ENCODE measurements around the gene MXD3.
"Not testable (repeated sequence)": the region's sequence is repeated elsewhere in the genome, so short reads cannot be mapped to it uniquely, and the experiment has no call there.

The MXD3 gene

GRCh38 chr5:177311723-177312648 lies at the start of gene MXD3:
Gene MXD3, minus strand, starts transcription at chr5:177311898. Its CDS starts 68 bp downstream, at chr5:177311830.
- Histone ChIP-seq H3K4me3 (ENCODE audit: low read depth, low read length) (peak within 1 kb of the TSS; percentile 62), H3K27ac (ENCODE audit: low read depth, low read length) (peak within 1 kb of the TSS; percentile 89), H3K9me3 (ENCODE audit: control insufficient read depth, insufficient read depth, low read length) (no peaks in the 10 kb centered on the region), H3K36me3 (ENCODE audit: control insufficient read depth, insufficient read depth, low read length) (0 out of 2 replicates have a peak, but pooled peaks cover under 1% of the 10 kb centered on the region), H3K9ac (ENCODE audit: low read depth, low read length) (peak within 1 kb of the TSS; percentile 85), H3K27me3 (ENCODE audit: control insufficient read depth, insufficient read depth, low read length) (no peaks in the 10 kb centered on the region), H3K4me1 (ENCODE audit: control insufficient read depth, insufficient read depth, low read length) (peaks cover 9% of the 10 kb centered on the region; the same call in 1 of the 2 replicates)

- not testable (repeated sequence) for H3K27me3 ChIP-seq (ENCODE audit: control insufficient read depth, insufficient read depth, low read length); H3K27ac ChIP-seq (ENCODE audit: low read depth, low read length); H3K36me3 ChIP-seq (ENCODE audit: control insufficient read depth, insufficient read depth, low read length); H3K9ac ChIP-seq (ENCODE audit: low read depth, low read length); H3K4me3 ChIP-seq (ENCODE audit: low read depth, low read length); H3K9me3 ChIP-seq (ENCODE audit: control insufficient read depth, insufficient read depth, low read length)
- H3K4me1 ChIP-seq (ENCODE audit: control insufficient read depth, insufficient read depth, low read length) = peaks cover 11% of the 10 kb centered on the region
Measured at GRCh38 chr5:177360740-177361139, 49.0 kb upstream of the MXD3 start.

- no peak overlapping the region for H3K4me3 ChIP-seq (ENCODE audit: low read depth, low read length)
- no peaks in the 10 kb centered on the region for H3K36me3 ChIP-seq (ENCODE audit: control insufficient read depth, insufficient read depth, low read length)
- no peak overlapping the region for H3K27ac ChIP-seq (ENCODE audit: low read depth, low read length)
- 0 out of 2 replicates have a peak, but pooled peaks cover 2% of the 10 kb centered on the region for H3K27me3 ChIP-seq (ENCODE audit: control insufficient read depth, insufficient read depth, low read length)
- H3K9me3 ChIP-seq (ENCODE audit: control insufficient read depth, insufficient read depth, low read length) = no peaks in the 10 kb centered on the region
- peaks cover 11% of the 10 kb centered on the region for H3K4me1 ChIP-seq (ENCODE audit: control insufficient read depth, insufficient read depth, low read length)
- no peak overlapping the region for H3K9ac ChIP-seq (ENCODE audit: low read depth, low read length)
Measured at GRCh38 chr5:177359860-177360259, 48.2 kb upstream of the MXD3 start.

GRCh38 chr5:177359451-177359851 lies 47.8 kb upstream of the MXD3 start:
- H3K9ac ChIP-seq (ENCODE audit: low read depth, low read length) = no peak overlapping the region
- peaks cover 11% of the 10 kb centered on the region for H3K4me1 ChIP-seq (ENCODE audit: control insufficient read depth, insufficient read depth, low read length)
- H3K4me3 ChIP-seq (ENCODE audit: low read depth, low read length) = no peak overlapping the region
- H3K27me3 ChIP-seq (ENCODE audit: control insufficient read depth, insufficient read depth, low read length) = 0 out of 2 replicates have a peak, but pooled peaks cover 2% of the 10 kb centered on the region
- no peak overlapping the region for H3K27ac ChIP-seq (ENCODE audit: low read depth, low read length)
- no peaks in the 10 kb centered on the region for H3K9me3 ChIP-seq (ENCODE audit: control insufficient read depth, insufficient read depth, low read length)
- H3K36me3 ChIP-seq (ENCODE audit: control insufficient read depth, insufficient read depth, low read length) = no peaks in the 10 kb centered on the region

- Histone ChIP-seq H3K27me3 (ENCODE audit: control insufficient read depth, insufficient read depth, low read length) (0 out of 2 replicates have a peak, but pooled peaks cover 2% of the 10 kb centered on the region), H3K4me3 (ENCODE audit: low read depth, low read length) (no peak overlapping the region), H3K4me1 (ENCODE audit: control insufficient read depth, insufficient read depth, low read length) (peaks cover 11% of the 10 kb centered on the region), H3K27ac (ENCODE audit: low read depth, low read length) (no peak overlapping the region), H3K9ac (ENCODE audit: low read depth, low read length) (no peak overlapping the region), H3K9me3 (ENCODE audit: control insufficient read depth, insufficient read depth, low read length) (no peaks in the 10 kb centered on the region), H3K36me3 (ENCODE audit: control insufficient read depth, insufficient read depth, low read length) (no peaks in the 10 kb centered on the region)
Measured at GRCh38 chr5:177358370-177358819, 46.7 kb upstream of the MXD3 start.

GRCh38 chr5:177357459-177358351 lies 46.0 kb upstream of the MXD3 start, which contains the start of gene RGS14:
Gene RGS14, plus strand, starts transcription at chr5:177357924. Its CDS starts 101 bp downstream, at chr5:177358025.
- no peaks in the 10 kb centered on the region for H3K9me3 ChIP-seq (ENCODE audit: control insufficient read depth, insufficient read depth, low read length)
- no peak within 1 kb of the TSS for H3K9ac ChIP-seq (ENCODE audit: low read depth, low read length)
- H3K36me3 ChIP-seq (ENCODE audit: control insufficient read depth, insufficient read depth, low read length) = no peaks in the 10 kb centered on the region
- peaks cover 10% of the 10 kb centered on the region for H3K4me1 ChIP-seq (ENCODE audit: control insufficient read depth, insufficient read depth, low read length)
- no peak within 1 kb of the TSS for H3K4me3 ChIP-seq (ENCODE audit: low read depth, low read length)
- 0 out of 2 replicates have a peak, but pooled peaks cover 2% of the 10 kb centered on the region for H3K27me3 ChIP-seq (ENCODE audit: control insufficient read depth, insufficient read depth, low read length)
- no peak within 1 kb of the TSS for H3K27ac ChIP-seq (ENCODE audit: low read depth, low read length)

GRCh38 chr5:177357146-177357458 lies 45.4 kb upstream of the MXD3 start:
- Histone ChIP-seq H3K36me3 (ENCODE audit: control insufficient read depth, insufficient read depth, low read length) (no peaks in the 10 kb centered on the region), H3K9me3 (ENCODE audit: control insufficient read depth, insufficient read depth, low read length) (no peaks in the 10 kb centered on the region), H3K27ac (ENCODE audit: low read depth, low read length) (no peak overlapping the region), H3K4me3 (ENCODE audit: low read depth, low read length) (no peak overlapping the region), H3K4me1 (ENCODE audit: control insufficient read depth, insufficient read depth, low read length) (peaks cover 4% of the 10 kb centered on the region), H3K9ac (ENCODE audit: low read depth, low read length) (no peak overlapping the region), H3K27me3 (ENCODE audit: control insufficient read depth, insufficient read depth, low read length) (0 out of 2 replicates have a peak, but pooled peaks cover under 1% of the 10 kb centered on the region)

GRCh38 chr5:177356746-177357145 lies 45.0 kb upstream of the MXD3 start:
- Histone ChIP-seq H3K27ac (ENCODE audit: low read depth, low read length) (no peak overlapping the region), H3K27me3 (ENCODE audit: control insufficient read depth, insufficient read depth, low read length) (no peaks in the 10 kb centered on the region), H3K4me1 (ENCODE audit: control insufficient read depth, insufficient read depth, low read length) (peaks cover under 1% of the 10 kb centered on the region; the same call in 1 of the 2 replicates), H3K9me3 (ENCODE audit: control insufficient read depth, insufficient read depth, low read length) (no peaks in the 10 kb centered on the region), H3K9ac (ENCODE audit: low read depth, low read length) (no peak overlapping the region), H3K4me3 (ENCODE audit: low read depth, low read length) (no peak overlapping the region), H3K36me3 (ENCODE audit: control insufficient read depth, insufficient read depth, low read length) (no peaks in the 10 kb centered on the region)

- H3K4me1 ChIP-seq (ENCODE audit: control insufficient read depth, insufficient read depth, low read length) = no peaks in the 10 kb centered on the region
- no peak overlapping the region for H3K4me3 ChIP-seq (ENCODE audit: low read depth, low read length)
- no peaks in the 10 kb centered on the region for H3K9me3 ChIP-seq (ENCODE audit: control insufficient read depth, insufficient read depth, low read length)
- H3K36me3 ChIP-seq (ENCODE audit: control insufficient read depth, insufficient read depth, low read length) = no peaks in the 10 kb centered on the region
- no peak overlapping the region for H3K9ac ChIP-seq (ENCODE audit: low read depth, low read length)
- H3K27me3 ChIP-seq (ENCODE audit: control insufficient read depth, insufficient read depth, low read length) = no peaks in the 10 kb centered on the region
- H3K27ac ChIP-seq (ENCODE audit: low read depth, low read length) = no peak overlapping the region
Measured at GRCh38 chr5:177355868-177356168, 44.1 kb upstream of the MXD3 start.

GRCh38 chr5:177355162-177355867 lies 43.6 kb upstream of the MXD3 start:
- H3K4me1 ChIP-seq (ENCODE audit: control insufficient read depth, insufficient read depth, low read length) = peaks cover 4% of the 10 kb centered on the region; the same call in 1 of the 2 replicates
- H3K36me3 ChIP-seq (ENCODE audit: control insufficient read depth, insufficient read depth, low read length) = no peaks in the 10 kb centered on the region
- H3K9me3 ChIP-seq (ENCODE audit: control insufficient read depth, insufficient read depth, low read length) = no peaks in the 10 kb centered on the region
- no peak overlapping the region for H3K4me3 ChIP-seq (ENCODE audit: low read depth, low read length)
- no peak overlapping the region for H3K27ac ChIP-seq (ENCODE audit: low read depth, low read length)
- no peaks in the 10 kb centered on the region for H3K27me3 ChIP-seq (ENCODE audit: control insufficient read depth, insufficient read depth, low read length)
- no peak overlapping the region for H3K9ac ChIP-seq (ENCODE audit: low read depth, low read length)
